NCI-H446 (cell line): ENCODE measurements around the gene RNASEH1.

ENCODE experiments used
- DNase-seq, 2 experiments: peaks; one replicate each; lab custom pipeline; 2025; lab: John Stamatoyannopoulos, UW

RNASEH1 gene, protein sequence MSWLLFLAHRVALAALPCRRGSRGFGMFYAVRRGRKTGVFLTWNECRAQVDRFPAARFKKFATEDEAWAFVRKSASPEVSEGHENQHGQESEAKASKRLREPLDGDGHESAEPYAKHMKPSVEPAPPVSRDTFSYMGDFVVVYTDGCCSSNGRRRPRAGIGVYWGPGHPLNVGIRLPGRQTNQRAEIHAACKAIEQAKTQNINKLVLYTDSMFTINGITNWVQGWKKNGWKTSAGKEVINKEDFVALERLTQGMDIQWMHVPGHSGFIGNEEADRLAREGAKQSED

DNA sequence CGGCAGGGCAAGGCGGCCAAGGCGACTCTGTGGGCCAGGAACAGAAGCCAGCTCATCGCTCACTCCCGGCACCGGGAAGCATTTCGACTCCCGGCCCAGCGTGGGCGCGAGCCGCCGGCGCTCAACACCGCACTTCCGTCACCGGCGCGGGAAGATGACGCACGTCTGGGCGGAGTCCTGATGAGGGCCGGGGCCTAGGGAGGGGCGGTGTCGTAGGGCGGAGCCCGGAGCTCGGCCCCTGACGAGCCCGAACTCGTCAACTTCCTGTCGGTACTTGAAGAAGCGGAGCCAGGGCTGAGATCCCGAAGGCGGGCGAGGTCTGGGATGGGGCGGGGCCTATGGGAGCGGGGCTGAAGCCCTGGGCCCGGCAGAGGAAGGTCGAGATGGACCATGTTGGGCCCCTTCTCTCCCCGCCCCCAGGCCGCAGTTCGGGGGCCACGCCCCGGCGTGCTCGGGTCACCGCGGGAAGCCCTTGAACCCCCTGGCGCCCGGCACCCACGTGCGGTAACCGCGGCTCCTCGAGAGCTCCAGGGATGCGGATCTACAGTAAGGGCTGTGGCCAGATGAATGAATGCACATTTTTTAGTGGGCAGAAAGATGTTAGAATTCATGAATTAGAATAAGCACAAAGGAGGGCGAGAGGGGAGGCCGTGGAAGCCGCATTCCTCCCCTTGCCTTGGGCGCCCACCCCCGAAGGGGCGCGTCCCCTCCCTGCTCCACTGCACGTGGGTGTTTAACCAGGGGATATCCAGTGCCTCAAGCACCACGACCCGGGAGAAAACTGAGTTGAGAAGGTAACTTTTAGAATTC lies at the start of gene RNASEH1:
RNASEH1 (minus strand) TSS at position 129 of the 810 bp plus-strand sequence; CDS start at position 56, 73 bp downstream.
- peak; percentile 95 to 99 for DNase-seq

DNA sequence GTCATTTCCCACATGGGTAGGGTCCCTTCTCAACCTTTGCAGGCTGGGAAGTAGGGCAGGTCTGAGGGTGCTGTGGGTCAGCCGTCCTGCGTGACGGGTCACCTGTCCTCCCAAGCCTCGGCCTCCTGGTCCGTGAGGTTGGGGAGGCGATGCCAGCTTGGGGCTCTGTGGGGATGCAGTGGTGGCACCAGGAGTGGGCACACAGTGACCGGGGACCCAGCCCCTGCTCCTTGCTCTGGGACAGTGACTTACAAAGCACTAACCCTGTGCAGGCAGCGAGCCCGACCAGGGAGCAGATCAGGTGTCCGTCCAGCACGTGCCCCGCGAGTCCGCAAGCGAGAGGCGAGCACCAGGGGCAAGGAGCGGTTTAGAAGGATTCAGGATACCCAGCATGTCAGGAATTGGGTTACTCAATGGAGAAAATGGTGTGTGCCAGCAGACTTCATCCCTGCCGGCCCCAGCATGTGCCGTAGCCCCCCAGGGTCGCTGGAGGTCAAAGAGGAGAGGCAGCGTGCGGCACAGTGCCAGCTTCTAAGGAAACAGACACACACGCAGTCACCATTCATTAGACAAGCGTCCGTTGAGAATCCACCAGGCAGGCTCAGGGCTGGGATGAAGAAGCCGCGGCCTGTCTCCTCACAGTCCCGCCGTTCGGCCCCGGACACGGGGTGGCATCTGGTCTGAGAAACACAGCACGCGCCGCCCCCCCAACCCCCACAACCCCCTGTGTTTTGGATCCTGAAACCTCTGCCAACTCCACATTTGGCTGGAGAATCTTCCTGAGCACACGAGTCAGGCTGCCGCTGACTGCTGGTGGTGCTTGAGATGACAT lies 48.5 kb upstream of the RNASEH1 start:
- peak; percentile 18 to 64 for DNase-seq

DNA sequence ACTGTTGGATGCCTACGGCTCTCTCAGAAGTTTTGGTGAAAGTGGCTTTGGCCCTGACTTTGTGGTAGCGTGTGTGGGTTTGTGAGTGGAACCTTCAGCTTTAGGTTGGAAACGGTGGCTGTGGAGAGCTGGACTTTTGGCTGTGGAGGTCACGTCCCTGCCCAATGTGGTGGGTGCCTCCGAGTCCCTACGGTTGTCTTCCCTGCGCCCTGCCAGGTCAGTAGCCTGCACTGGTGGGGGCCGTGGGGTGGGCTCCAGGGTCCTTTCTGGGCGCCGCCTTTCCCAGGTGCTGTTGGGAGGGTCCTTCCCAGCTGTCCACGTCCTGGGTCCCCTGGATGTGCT lies 47.9 kb upstream of the RNASEH1 start:
- DNase-seq: no peak

DNA sequence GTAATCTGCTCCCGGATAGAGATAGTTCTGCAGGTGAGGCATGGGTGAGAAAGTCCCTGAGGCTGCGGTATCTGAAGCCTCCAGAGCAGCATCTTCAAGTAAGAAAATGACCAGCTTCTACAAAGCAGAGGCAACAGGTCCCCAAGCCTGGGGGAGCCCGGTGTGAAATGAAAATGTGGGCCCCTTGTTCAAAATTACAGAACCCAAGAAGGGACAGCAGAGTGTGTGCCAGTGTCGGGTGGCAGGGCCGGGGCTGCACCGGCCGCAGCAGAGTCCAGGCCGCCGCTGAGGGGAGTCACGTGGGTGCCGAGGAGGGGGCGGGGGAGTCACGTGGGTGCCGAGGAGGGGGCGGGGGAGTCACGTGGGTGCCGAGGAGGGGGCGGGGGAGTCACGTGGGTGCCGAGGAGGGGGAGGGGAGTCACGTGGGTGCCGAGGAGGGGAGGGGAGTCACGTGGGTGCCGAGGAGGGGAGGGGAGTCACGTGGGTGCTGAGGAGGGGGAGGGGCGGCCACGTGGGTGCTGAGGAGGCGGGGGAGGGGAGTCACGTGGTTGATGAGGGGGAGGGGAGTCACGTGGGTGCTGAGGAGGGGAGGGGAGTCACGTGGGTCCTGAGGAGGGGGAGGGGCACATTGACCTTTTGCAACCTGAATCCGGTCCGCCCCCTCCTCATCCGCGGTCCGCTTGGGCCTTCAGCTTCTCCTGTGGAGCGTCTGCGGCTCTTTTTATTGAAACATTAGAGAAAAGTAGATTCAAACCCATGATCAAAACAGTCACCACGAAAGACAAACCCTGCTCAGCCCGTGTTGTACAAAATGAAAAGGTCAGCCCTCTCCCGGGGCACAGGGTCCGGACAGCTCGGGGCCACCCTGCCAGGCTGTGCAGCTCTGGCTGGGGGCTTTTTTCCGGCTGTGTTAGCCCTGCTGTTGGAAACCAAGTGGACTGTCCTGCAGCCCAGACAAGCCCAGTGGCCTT lies 47.1 kb upstream of the RNASEH1 start:
- DNase-seq: no peak

DNA sequence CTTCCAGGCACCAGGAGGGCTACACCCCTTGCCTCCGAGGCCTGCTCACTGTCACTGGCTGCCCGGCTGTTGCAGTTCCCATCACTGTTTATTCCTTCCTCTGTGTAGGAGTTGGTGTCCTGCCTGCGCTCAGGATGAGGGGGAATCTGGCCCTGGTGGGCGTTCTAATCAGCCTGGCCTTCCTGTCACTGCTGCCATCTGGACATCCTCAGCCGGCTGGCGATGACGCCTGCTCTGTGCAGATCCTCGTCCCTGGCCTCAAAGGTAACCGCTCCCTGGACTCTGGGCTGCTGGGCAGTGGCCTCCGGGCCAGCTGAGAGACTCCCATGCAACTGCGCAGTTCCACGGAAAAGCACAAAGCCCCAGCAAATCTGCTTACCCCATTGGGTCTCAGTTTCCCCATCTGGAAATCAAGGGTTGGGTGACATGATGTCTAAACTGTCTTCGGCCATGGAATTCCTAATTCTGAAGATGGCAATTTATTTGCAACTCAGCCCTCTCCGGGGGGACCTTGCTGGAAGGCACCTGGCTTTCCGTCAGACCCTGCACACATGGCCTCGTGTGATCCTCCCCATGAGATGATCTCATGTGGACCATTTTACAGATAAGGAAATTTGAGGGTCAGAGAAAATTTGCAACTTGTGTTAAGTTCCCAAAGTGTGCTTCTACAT lies 46.2 kb upstream of the RNASEH1 start:
- DNase-seq: no peak

DNA sequence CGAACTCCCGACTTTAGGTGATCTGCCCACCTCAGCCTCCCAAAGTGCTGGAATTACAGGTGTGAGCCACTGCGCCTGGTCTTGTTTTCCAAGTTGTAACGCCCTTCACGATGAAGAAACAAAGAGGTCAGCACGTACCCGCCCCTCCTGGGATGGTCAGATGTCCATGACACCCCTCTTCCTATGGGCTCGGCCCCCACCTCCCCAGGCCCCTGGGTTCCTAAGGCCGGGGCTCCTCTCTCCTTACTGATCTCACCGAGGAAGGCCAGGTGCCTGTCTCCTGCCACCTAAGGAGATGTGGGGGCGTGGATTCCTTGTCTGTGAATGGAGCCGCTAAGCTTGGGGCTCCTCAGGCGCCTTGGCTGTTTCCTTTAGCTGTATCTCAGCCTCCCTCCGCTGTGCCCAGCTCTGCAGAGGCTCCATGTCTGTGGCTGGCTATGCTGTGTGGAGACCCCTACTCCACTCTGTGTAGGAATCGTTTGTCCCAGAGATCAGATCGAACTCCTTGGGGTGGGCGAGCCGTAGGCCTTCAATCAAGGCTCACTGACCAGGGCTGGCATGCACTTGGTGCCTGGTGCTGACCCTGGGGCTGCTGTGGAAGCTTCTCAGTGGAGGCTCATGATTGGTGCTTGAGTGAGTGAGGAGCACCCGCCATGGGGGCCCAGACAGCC lies 45.5 kb upstream of the RNASEH1 start:
- DNase-seq: no peak

DNA sequence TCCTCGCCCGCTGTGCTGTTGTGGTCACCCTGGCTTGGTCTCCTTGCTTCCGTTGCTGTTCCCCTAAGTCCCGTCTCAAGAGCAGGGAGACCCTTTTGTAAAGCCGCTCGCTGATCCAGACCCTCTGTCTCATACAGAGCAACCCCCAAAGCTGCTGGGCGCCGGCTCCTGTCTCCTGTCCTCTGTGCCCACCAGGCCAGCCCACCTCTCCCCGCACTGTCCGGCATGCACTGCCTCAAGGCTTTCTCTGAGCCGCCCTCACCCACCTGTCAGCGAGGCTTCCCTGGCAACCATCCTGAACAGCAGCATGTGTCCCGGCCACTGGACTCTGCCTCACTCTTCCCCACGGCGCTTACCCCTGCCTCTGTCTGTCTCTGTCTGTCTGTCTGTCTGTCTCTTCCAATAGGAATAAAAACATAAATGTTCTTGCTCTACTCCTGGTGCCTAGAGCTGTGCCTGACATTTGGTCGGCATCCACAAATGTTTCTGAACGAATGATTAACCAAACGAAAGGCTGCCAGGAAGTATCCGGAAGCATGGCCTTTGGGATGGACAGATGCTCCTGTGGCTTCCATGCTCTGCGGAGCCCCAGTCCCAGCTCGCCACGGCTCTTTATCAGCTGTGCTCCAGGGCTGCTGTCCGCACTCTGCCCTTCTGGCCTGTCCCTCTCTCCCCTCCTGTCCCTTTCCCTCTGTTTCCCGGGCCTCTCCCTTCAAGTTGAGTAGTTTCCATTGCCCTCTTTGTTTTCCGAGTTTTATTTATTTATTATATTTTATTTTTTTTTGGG lies 44.6 kb upstream of the RNASEH1 start:
- DNase-seq: no peak

DNA sequence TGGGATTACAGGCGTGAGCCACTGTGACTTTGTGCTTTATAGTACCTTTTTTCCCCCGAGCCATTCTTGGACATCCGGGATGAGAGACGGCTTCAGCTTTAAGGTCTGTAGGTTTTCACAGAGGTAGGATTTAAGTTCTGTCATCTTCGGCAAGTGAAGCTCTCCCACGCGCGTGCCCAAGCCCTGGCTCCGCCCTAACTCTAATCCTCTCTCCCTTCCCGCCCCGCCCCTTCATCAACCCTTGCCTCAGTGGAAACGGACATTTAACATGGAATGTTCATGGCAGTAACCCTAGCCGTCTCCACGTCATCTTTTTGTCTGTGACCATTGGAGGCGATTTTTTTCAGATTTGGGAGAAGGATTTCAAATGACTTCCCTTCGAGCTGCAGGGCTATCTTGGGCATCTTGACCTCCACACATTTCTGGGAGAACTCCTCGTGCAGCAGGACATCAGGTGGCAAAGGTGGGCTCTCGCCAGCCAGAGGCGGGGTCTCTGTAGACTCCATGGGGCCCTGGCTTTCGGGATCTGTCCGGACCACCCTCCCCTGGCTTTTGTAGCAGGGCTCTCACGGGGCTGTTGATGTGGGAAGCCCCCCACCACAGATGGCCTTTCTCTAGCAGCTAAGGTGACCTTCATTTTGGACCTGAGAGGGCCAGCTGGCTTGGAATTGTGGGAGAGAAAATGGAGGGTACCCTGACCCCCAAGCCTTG lies 43.6 kb upstream of the RNASEH1 start:
- DNase-seq: no peak

DNA sequence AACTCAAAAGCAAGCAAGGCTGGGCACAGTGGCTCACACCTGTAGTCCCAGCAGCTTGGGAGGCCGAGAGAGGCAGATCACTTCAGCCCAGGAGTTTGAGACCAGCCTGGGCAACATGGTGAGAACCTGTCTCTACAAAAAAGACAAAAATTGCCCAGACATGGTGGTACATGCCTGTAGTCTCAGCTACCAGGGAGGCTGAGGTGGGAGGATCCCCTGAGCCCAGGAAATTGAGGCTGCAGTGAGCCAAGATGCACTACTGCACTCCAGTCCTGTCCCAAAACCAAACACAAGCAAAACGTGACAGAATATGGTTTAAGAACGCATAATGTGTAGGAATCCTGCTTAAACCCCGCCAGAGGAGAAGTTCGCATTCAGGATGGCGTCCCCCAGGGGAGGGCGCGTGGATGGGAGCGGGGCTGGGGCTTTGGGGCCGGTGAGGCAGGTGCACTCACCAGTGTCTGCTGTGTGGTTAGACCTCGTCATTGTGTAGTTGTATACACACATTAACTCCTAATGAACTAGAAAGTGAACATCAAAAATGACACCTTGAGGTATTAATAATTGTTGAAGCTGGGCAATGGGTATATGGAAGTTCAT lies 42.2 kb upstream of the RNASEH1 start:
- no peak for DNase-seq

DNA sequence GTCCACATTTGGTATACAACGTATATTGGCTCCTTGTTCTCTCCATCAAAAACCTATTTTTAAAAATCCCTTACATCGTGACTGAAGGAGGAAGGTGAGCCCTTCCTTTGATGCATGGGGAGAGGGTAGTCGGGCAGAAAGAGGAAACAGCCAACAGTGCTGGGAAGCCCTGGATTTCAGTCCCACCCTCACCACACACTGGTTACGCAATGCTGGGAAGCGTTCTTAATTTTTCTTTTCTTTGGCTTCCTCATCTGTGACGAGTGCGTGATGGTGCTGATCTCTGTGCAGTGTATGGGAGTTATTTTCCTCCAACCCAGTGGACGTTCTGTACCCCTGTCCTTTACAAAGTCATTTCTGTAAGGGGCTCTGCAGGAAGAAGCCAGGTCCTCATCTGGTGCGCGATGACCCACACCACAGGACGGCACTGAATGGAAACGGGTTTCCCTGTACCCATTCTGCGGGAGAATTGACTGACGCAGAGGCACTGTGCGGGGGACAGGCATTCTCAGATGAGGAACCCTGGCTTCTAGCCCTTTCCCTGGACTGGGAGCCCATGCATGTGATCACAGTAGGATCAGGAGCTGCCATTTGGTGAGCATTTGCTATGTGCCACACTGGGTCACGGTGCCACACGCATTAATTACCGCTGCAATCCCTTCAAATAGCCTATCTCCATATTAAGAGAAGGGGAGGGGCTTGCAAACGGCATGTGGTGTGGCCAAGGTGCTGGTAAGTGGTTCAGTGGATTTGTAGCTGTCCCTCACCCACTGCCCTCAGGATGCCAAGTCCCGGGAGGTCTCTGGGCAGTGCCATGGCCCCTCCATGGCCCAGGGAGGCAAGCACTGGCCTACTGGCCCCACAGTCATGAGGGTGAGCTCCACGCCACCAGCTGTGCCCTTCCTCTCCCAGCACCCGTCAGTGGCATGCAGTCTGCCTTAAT lies 41.0 kb upstream of the RNASEH1 start:
- DNase-seq: no peak

DNA sequence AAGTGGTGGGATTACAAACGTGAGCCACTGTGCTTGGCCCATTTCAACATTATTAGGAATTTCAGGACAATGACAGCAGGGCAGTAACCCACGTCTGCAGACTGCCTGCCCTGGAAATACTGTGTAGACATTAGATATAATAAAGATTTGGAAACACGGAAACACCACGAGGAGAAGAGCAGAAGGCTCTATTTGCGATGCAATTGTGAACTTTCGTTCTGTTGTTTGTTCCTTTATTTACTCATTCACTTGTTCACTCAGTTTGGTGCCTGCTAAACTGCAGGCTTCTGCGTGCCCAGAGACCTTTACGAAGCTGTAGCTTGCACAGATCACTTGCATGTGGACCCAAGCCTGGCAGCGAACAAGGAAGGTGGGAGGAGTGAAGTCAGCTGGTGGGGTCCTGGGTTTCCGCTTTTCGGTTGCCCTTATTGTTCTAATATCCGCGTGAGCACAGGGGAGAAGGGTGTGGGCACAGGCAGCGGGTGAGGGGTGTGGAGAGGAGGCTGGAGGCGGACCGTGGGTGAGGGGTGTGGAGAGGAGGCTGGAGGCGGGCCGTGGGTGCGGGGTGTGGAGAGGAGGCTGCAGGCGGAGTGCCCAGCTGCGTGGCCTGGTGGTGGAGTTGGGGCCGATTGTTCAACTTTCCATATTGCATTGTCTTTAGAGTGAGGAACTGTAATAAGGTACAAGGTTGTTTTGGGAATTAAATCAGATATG lies 40.2 kb upstream of the RNASEH1 start:
- DNase-seq: no peak

DNA sequence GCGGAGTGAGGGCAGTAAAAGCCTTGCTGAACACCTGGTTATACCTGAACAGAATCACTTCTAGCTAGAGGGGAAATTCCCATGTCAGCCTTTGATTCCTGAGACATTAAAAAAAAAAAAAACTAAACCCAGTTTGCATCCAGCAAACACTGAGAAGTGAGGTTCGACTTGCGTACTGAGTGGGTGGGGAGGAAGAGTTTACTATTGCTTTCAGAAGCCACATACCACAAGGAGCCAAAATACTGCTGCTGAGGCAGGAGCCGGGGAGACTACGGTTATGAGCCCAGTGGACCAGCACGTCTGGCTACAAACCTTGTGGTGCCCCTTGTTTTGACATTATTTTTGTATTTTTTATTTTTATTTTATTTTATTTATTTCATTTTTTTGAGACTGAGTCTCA lies 39.4 kb upstream of the RNASEH1 start:
- no peak for DNase-seq

DNA sequence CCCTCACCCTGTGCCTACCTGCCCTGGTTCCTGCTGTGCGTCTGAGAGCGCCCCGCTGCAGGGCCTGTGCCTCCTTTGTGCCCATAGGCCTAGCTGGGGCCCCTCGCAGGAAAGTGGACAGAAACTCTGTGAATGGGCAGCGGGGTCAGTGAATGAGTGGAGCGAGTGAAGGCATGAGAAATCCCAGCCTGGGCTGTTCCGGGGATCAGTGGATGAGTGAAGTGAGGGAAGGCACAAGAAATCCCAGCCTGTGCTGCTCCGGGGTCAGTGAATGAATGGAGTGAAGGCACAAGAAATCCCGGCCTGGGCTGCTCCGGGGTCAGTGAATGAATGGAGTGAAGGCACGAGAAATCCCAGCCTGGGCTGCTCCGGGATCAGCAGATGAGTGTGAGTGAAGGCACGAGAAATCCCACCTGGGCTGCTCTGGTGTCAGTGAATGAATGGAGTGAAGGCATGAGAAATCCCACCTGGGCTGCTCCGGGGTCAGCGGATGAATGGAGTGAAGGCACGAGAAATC lies 38.8 kb upstream of the RNASEH1 start:
- DNase-seq: no peak

DNA sequence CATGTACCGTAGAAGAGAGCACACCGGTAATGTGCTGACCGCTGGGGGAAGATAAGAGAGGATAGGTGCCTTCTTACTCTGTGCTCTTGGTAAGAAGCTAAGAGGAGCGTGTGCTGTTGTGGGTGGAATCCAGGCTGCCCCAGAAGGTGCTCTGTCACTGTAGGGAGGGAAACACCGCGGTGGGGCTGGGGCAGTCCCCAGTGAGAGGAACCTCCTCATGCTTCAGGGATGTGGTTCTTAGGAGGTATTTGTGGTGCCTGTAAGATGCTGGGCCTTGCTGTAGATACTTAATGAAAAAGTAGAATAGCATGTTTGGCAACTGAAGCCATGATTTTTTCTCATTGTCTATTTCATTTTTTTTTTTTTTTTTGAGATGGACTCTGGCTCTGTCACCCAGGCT lies 37.9 kb upstream of the RNASEH1 start:
- DNase-seq: no peak

DNA sequence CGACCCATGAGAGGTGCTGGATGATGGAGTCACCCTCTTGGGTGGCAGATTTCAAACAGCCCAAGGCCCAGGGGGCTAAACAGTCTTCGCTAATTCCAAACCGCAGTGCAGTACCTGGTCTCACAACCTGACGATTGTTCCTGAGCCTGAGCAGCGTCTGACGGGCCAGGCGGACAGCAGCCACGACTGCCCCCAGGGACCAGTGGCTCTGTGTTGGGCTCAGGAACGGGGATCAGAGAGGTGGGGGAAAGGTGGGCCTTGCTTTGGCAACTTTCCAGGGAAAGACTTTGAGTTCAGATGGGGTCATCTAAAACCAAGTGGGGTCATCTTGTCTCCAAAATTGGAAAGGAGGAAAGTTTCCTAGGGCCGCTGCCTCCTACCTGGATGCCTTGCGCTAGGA lies 37.3 kb upstream of the RNASEH1 start:
- DNase-seq: no peak

DNA sequence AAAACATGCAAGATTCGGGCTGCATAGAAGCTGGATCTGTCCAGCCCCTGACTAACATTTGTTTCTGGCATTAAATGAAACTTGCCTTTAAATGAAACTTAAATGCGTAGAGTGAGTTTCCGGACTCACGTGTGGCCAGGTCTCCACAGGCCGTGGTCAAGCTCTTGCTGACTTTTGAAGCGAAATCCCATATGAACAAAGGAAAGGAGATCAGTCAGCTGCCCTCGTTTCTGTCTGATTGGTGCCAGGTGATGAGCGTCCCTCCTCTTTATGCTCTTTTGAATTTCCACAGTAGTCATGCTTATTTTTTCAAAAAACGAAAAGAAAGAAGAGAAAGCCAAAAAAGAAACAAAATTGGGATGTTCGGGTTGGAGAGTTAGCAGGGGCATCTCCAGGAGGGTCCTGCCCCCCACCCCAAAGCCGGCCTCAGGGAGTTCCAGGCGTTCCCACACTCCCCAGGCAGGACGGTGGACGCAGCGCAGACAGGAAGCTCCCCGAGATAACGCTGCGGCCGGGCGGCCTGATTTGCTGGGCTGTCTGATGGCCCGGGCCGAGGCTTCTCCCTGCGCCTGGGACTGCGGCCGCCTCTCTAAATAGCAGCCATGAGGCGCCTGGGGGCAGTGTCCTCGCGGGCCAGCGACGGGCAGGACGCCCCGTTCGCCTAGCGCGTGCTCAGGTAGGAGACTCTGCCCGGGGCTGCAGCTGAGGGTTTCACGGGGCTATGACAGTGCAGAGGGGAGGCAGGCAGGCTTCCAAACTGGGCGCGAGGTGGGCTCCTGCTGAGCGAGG lies 36.6 kb upstream of the RNASEH1 start, which contains the start of gene COLEC11:
COLEC11 (plus strand) TSS at position 620 of the 789 bp plus-strand sequence. CDS start 9,229 bp downstream, outside the sequence.
- DNase-seq: no peak
